Activated CD8-positive, alpha-beta memory T cell treated with anti-CD3 and anti-CD28 coated beads for 36 hours (primary cell): Measurements from ENCODE around the gene SPSB1. TPM values are rescaled to one million over a fixed set of nuclear protein-coding genes. Genes with fewer than 3 reads are reported as not detected.

Experiments
- CTCF ChIA-PET: fragments of 350-600 bp; sonication (Branson Sonifier 250); formaldehyde crosslinking; loops from one replicate; lab custom pipeline; 2021; ENCODE audit warnings: antibody characterized with exemption; lab: Charles Lee
- POLR2A ChIA-PET: fragments of 350-600 bp; sonication (Branson Sonifier 250); formaldehyde crosslinking; loops from one replicate; lab custom pipeline; 2021; ENCODE audit warnings: antibody characterized with exemption; lab: Charles Lee
- total RNA-seq, 2 experiments: library from RNA; stranded (reverse); gene quantifications; one replicate each; pipeline ENCODE4 v1.2.3, GENCODE V29; 2021

Gene SPSB1
- under 1 TPM; 0.40 to 0.44 TPM for total RNA-seq

DNA sequence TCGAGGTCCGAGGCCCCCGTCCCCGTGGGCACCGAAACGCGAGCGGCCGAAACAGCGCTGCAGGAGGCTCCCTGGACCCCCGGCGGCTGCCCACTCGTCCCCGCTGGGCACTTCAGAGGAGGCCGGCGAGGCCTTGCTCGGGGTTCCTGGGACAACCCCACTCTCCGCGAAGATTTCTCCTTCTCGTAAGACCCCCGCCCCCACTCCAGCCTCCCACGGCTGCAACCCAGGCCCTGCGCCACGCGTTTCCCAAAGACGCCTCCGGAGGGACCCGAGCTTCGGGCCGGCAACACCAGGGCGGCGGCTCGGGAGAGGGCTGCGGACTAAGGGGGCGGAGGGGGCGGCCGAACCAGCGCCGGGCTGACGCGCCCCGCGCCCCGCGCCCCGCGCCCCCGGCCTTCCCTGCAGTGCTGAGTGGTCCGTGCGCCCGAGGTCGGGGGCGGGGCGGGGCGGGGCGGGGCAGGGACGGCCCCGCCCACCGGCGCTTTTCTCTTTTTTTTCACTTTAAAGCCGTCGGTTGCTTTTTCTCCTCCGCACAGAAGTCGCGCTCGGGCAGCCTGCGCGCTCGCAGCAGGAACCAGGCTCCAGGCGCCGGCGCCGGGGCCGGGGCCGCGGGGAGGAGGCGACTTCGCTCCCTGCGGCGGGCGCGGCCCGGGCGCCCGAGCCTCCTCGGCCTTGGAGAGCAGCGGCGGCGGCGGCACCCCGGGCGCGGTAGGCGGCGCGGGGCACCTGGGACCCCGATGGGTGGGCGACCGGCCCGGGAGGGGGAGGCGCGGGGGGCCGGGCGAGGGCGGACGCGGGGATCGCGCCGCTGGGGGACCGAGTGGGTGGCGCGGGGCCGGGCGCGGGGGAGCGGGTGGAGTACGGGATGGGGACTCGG lies at the start of gene SPSB1:
TSS of gene SPSB1 (plus strand) at position 534 of the 880 bp plus-strand sequence. CDS start 62,998 bp downstream, outside the sequence.
- ChIA-PET CTCF (interaction anchor here (1.1 to 1.2 kb wide), 2 partner anchors 163 to 198 kb away, joined by 3 to 4 read pairs; no protein-coding TSS in a partner anchor), POLR2A (no interaction called here)

DNA sequence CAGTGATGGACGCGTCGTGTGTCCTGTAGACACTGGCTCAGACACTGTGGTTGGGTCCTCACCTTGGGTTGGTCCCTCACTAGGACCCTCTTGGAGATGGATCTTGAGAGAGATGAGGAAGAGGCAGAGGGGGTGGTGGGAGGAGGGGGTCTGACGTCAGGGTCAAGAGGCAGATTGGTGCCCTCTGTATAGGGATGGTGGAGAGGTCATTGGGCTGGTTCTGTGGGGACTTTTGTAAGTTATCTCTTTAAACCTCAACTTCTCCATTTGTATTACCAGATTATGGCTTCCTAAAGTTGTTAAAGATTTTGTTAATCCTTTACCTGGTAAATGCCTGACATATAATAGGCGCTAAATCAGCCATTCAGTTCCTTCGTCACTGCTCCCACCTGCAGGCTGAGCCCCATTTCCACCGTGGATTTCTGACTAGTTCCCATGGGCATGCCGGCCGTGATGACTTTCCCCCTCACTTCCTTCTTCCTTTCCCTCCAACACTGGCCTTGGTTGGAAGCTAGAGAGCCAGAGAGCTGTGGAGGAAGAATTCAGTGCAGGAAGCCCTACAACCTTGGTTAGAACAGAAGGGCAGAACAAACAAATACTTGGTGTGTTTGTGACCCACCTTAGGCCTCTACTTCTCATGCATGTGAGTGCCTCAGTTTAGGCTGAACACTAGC lies 49.5 kb upstream of the SPSB1 start:
- ChIA-PET POLR2A (interaction anchor here (0.7 kb wide), 1 partner anchor 302 kb away, joined by 3 read pairs; no protein-coding TSS in a partner anchor), CTCF (no interaction called here)

DNA sequence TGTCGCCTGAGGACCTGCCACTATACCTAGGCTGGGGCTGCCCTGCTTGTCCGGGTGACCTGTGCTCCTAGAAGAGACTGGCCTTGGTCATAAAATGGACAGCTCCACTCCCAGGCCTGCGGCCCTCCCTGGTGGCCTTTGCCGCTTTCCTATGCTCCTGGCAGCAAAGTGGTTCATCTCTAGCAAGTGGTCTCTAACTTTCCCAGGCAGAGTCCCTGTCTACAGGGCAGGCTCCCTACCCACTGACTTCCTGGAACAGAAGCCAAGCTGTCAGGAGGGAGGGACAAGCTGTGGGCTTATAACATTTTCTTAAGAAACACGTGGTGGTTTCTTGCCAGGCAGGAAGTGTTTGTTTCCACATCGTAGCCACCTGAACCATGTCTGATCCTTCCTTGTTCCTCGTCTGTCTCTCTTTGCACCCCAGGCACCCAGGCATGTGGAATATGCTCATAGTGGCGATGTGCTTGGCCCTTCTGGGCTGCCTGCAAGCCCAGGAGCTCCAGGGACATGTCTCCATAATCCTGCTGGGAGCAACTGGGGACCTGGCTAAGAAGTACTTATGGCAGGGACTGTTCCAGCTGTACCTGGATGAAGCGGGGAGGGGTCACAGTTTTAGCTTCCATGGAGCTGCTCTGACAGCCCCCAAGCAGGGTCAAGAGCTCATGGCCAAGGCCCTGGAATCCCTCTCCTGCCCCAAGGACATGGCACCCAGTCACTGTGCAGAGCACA lies 48.0 kb upstream of the SPSB1 start:
- ChIA-PET POLR2A (no interaction called here), CTCF (interaction anchor here (0.9 to 1.9 kb wide), 4 partner anchors 22 to 134 kb away, joined by 3 to 6 read pairs (median 4); no protein-coding TSS in a partner anchor)

DNA sequence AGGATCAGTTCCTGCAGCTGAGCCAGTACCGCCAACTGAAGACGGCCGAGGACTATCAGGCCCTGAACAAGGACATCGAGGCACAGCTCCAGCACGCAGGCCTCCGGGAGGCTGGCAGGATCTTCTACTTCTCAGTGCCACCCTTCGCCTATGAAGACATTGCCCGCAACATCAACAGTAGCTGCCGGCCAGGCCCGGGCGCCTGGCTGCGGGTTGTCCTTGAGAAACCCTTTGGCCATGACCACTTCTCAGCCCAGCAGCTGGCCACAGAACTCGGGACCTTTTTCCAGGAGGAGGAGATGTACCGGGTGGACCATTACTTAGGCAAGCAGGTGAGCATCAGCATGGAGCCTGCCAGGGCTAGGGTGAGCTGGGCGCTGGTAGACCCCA lies 47.5 kb upstream of the SPSB1 start:
- POLR2A ChIA-PET = interaction anchor here (0.6 kb wide), 1 partner anchor 17 kb away, joined by 3 read pairs; no protein-coding TSS in a partner anchor
- CTCF ChIA-PET = interaction anchor here (1.3 to 1.9 kb wide), 3 partner anchors 22 to 135 kb away, joined by 3 to 6 read pairs (median 4); no protein-coding TSS in a partner anchor

DNA sequence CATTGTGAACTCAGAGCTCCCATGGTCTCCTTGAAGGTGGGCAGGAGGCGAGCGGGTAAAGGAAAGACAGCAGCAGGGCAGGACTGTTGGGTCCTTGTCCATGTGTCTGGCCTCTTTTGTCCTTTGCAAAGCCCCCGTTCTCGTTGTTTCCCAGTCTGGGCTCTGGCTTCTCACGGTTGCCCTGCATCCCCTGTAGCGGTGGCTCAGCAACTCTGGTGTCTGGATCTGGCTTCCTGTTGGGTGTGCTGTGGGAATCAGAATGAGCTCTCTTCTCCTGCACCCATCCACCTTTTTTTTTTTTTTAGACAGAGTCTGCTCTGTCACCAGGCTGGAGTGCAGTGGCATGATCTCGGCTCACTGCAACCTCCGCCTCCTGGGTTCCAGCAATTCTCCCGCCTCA lies 47.0 kb upstream of the SPSB1 start:
- CTCF ChIA-PET = interaction anchor here (1.4 to 1.9 kb wide), 2 partner anchors 104 to 135 kb away, joined by 3 to 6 read pairs; no protein-coding TSS in a partner anchor
- POLR2A ChIA-PET = interaction anchor here (0.6 kb wide), 1 partner anchor 18 kb away, joined by 3 read pairs; no protein-coding TSS in a partner anchor

DNA sequence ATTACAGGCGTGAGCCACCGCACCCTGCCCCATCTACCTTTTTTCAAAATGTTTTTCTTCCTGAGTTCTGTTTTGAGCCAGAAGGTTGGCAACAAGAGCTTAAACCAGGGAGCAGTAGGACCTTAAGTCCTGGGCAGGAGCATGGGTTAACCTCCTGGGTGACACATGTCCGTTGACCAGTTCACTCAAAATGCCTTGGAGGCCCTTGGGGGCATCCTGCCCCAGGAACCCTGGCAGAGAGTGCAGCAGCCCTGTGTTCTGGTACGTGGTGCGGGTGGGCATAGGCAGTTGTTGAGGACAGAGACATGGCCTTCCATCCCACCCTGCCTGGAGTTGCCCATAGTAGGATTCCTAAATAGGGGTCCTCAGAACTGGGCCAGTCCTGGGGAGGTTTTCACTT lies 46.5 kb upstream of the SPSB1 start:
- ChIA-PET CTCF (interaction anchor here (0.9 kb wide), 1 partner anchor 136 kb away, joined by 3 read pairs; no protein-coding TSS in a partner anchor), POLR2A (no interaction called here)

DNA sequence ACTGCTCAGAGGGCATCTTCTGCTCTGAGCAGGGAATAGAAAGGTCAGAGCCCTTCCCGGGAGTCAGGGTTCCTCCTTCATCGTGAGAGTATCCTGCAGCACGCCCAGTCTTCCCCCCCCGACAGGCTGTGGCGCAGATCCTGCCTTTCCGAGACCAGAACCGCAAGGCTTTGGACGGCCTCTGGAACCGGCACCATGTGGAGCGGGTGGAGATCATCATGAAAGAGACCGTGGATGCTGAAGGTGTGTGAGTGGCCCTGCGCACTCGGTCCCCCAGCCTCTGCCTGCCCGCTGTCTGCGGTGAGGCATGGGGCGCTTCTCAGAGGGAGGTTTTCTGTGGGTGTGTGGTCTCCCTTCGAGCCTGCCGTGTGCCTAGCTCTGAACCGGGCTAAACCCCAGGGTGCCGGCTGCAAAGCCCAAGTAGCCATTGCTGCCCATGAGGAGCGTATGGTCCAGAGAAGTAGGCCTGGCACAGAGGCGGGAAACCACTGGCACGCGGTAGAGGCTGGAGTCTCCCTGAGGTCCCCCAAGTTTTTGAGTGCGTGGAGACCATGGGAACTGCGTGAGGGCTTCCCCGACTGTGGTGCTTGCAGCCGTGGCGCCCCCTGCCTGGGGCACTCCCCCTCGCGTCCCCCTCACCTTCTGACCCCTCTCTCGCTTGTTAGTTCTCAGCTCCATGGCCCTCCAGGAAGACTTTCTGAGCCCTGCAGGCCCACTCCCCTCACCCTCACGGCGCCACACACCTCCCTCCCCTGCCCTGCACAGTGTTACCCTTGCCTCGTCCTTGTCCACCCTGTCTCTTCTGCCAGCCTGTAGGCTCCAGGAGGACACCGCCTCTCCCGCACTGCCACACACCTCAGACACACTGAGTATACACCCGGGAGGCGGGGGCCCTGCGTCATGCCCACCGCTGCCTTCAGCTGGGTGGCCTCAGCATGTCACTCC lies 45.6 kb upstream of the SPSB1 start:
- CTCF ChIA-PET = interaction anchor here (0.9 to 1.4 kb wide), 2 partner anchors 136 kb away, joined by 3 read pairs; no protein-coding TSS in a partner anchor
- POLR2A ChIA-PET = no interaction called here

DNA sequence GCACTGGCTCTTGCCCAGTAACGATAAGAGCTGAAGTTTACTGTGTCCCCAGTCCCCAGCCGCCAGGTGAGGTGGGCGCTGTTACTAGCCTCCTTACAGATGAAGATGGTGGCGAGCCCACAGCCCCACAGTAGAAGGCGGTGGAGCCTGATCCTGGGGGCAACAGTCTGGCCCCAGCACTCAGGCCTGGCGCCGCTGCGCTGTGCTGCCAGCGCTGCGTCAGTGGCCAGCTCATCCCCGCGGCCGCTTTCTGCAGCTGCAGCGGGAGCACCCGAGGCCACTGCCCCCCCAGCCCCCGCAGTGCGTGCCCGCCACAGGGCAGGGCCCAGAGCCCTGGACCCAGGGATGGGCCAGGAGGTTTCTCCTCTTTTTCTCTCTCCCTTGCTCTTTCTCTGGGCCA lies 44.8 kb upstream of the SPSB1 start:
- CTCF ChIA-PET = interaction anchor here (1.4 kb wide), 1 partner anchor 137 kb away, joined by 3 read pairs; no protein-coding TSS in a partner anchor
- POLR2A ChIA-PET = no interaction called here

DNA sequence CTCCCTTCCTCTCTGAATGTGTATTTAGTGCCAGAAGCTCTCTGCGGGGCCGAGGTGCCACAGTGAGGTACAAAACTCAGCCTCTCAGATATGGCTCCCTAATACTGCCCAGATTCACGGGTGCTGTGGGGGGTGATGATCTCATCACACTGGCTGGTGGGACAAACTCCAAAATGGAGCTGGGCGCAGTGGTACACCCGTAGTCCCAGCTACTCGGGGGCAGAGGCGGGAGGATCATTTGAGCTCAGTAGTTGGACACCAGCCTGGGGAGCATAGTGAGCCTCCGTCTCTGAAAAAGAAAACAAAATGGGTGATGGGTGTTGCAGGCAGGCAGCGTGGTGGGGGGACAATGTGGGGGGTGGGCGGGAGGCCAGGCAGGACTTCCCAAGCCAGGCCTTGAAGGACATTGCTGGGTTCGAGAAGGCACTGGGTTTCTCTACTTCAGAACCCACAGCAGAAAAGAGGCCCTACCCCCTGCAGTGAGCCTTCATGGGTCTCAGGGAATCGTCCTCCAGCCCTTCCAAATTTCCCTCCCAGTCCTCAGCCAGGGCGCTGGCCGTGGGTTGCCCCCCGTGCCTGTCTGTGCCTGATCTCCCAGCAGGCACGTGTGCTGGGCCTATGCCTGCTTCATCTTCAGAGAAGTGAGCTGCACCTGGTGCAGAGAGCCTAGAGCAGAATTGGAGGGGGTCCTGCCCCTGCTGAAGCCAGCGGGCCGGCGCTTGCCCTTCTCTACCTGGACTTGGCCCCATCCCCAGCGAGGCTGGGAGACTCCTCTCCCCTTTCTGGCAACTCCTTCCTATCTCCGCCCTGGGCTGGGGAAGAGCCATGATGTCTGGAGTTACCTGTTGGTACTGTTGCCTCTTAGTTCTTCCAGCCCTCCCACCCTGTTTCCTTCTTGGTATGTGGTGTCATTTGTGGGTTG lies 44.1 kb upstream of the SPSB1 start:
- ChIA-PET POLR2A (interaction anchor here (0.7 kb wide), 1 partner anchor 79 kb away, joined by 3 read pairs; no protein-coding TSS in a partner anchor), CTCF (interaction anchor here (0.6 to 2.2 kb wide), 6 partner anchors 9 to 335 kb away, joined by 3 to 10 read pairs (median 4); partner anchors contain the start of gene H6PD)

DNA sequence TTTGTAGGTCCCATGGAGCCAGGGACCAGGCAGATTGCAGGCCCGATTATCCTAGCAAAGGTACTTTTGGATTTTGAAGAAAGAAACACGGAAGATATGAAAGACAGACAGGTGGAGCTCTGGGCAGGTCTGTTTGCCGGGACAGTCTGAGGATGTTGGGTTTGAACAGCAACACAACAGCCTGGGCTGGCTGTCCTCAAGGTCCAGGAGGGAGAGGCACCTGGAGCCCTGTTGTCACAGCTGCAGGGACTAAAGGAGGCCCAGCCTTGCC lies 43.5 kb upstream of the SPSB1 start:
- ChIA-PET POLR2A (interaction anchor here (0.7 kb wide), 1 partner anchor 79 kb away, joined by 3 read pairs; no protein-coding TSS in a partner anchor), CTCF (interaction anchor here (0.6 to 2.2 kb wide), 7 partner anchors 8 to 334 kb away, joined by 3 to 11 read pairs (median 6); partner anchors contain the start of gene H6PD)

DNA sequence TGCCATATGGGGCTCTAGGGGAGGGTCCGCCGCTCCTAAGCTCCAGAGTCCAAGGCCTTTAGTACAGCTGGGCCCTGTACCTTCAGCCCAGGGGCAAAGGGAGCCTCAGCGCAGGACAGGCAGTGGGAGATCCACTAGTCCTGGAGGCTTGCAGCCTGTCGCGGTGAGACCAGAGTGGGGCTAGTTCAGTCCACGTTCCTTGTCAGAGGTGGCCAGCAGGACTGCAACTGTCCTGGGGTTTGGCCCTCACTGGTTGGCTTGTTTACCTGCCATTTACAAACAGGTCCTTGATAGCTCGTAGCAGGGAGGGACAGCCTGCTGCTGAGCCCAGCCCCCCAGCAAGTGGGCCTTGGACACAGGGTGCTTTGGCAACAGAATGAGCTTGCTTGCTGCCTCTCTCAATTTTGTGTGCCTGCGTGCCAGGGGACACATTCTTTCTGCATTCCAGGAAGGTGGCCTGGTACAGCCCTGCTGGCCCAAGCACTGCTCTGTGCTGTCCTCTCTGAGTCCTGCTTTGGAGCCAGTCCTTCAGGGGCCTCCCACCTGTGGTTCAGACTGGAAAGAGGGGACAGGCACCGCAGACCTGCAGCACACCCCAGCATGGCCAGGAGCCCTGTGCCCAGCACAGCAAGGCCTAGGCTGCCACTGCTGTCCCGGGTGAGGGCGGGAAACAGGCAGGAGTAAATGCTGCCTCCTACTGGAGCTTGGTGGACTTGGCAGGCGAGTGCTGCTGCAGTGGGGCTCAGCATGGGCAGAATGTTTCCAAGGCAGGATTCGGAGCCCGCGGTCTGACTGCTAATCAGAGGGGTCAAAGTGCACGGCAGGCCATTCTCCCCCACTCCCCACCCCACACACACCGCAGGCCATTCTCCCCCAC lies 42.9 kb upstream of the SPSB1 start:
- POLR2A ChIA-PET = interaction anchor here (0.7 kb wide), 1 partner anchor 80 kb away, joined by 3 read pairs; no protein-coding TSS in a partner anchor

DNA sequence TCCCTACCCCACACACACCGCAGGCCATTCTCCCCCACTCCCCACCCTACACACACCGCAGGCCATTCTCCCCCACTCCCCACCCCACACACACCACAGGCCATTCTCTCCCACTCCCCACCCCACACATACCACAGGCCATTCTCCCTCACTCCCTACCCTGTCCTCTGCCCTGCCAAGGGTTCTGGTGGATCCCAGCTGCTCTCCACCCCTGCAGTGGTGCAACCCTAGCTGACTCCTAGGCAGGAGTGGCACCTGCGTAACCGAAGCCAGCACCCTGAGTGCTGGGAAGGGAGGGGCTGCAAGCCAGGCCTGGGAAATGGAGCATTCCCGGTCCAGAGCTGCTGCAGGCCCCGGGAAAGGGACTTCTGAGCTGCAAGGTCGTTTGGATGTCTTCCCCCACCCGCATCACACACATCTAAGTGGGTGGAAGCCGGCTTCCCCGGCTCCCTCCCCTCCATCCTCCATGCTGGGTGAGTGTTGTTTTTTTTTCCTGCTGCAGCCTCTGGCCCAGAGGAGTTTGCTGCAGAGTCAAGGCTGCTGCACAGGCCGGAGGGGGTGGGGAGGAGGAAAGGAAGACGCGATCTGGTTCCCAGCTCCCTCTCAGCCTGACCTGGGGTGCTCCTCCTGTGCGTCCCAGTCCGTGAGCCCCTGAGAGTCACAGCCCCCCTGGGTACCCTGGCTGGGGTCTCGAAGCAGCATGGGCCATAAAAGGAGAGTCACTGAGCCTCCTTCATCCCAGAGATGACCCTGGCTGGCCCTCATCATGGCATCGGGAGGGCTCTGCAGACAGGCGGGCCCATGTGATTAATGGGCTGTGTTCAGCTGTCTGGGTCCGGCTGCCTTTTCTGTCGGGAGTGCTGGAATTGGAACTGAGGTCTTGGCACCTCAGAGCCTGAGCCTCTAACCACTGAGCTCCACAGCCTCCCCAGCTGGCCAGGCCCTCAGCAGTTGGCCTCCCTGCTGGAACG lies 42.0 kb upstream of the SPSB1 start:
- POLR2A ChIA-PET = no interaction called here
- CTCF ChIA-PET = interaction anchor here (0.6 to 2.2 kb wide), 6 partner anchors 10 to 264 kb away, joined by 3 to 11 read pairs (median 6); partner anchors contain the start of gene H6PD

More for the DNA sequence above, 42.9 kb upstream of the SPSB1 start:
- CTCF ChIA-PET = interaction anchor here (0.6 to 2.2 kb wide), 7 partner anchors 9 to 265 kb away, joined by 3 to 11 read pairs (median 6); partner anchors contain the start of gene H6PD

DNA sequence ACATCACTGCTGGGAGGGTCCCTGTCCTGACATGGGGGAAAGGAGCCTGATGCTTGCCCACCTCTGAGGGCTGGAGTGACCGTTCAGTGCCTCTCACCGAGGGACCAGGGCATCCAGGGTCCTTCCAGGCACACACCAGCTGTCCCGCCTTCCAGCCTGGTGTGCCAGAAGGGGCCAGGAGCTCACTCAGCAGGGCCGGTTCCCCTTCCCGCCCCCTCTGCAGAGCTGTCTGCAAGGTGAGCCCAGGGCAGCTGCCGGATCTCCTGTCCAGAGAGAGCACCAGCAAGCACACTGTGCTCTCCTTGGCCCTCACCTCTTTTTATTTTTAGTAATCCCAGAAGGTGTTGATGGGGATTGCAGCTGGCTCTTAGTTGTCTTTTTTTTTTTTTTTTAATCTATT lies 41.2 kb upstream of the SPSB1 start:
- POLR2A ChIA-PET = no interaction called here
- CTCF ChIA-PET = no interaction called here

DNA sequence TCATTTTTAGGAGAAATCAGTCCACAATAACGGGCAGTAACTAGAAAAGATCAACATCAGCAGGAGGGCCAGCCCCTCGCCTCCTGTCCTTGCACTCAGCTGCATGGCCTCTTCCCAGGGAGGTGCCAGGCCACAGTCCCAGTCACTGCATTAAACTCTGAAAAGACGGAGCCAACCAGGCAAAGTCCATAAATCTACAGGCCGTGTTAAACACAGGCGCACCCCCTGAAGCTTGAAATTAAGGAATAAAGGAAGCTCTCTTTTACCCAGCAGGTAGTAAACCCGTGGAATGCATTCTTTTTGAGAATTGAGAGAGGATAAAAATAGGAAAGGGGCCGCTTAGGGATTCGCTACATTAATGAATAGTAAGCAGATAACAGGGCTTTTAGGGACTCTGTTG lies 39.7 kb upstream of the SPSB1 start:
- CTCF ChIA-PET = interaction anchor here (1.2 kb wide), 1 partner anchor 238 kb away, joined by 5 read pairs; no protein-coding TSS in a partner anchor
- POLR2A ChIA-PET = interaction anchor here (0.6 kb wide), 1 partner anchor 138 kb away, joined by 5 read pairs; no protein-coding TSS in a partner anchor
